ENCODE data around the gene SYNE1.

SYNE1 gene

DNA sequence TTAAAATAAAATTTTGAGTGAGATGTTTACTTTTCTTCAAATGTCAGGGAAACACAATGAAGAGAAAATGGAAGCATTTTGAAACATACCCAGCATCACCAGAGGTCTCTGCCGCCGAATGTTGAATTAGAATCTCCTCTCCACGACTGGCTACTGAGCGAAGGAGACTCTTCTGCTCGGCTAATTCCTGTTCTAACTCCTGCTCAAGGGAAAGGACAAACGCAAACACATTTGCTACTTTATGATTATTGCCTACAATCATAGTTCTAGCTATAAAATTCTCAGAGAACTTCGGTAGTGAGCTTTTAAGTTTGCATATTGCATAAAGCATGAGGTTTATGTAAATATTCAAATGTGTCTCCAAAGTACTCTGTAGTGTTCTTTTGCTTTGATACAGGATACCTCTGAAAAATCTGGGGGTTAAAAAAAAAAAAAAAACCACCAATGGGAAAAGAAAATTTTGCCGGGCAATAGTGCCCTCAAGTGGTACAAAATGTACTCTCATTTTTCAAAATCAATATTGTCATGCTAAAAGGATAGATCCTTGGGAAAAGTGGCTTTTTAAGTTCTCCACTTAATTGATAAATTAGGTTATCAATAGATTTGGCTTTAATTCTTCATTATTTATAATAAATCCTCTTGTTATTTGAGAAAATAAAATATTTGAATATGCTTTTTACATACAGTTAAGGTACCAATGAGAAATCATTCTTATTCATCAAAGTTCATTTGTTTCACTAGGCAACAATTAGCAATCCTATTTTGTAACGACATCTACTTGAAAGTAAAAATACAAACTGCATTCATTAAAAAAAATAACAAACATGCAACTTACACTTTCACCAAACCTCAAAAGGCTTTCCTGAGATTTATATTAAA, 369.0 kb downstream of the SYNE1 start:
- peak; percentile 7 for DNase-seq

DNA sequence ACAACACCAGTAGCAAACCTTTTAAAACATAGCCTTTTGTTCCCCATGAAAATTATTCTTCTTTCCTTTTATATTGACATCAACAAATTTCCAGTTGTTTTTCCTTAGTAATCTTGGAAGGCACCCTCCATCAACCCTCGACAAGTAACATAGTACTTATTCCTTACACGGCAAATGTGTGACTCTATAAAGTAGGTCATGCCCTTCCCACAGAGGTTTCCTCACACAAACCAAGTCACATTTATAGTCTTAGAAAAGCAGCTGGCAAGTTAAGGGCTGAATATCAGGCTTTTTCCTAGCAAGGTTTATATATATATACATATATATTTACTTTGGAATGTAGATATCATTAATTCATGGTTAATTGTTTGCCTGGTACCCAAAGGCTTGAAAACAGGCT, 371.5 kb downstream of the SYNE1 start:
- no peak for DNase-seq

DNA sequence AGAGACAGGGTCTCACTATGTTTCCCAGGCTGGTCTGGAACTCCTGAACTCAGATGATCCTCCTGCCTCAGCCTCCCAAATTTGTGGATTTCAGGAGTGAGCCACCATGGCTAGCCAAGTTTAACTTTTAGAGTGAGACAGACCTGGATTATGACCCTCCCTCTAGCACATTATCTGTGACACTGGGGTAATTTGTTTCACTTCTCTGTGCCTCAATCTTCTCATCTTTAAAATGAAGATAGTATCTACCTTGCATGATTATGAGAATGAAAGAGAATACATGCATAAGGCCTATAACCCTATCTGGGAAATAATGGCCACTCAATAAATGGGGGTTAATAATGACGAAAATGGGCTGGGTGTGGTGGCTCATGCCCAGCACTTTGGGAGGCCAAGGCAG, 373.6 kb downstream of the SYNE1 start:
- no peak for DNase-seq

DNA sequence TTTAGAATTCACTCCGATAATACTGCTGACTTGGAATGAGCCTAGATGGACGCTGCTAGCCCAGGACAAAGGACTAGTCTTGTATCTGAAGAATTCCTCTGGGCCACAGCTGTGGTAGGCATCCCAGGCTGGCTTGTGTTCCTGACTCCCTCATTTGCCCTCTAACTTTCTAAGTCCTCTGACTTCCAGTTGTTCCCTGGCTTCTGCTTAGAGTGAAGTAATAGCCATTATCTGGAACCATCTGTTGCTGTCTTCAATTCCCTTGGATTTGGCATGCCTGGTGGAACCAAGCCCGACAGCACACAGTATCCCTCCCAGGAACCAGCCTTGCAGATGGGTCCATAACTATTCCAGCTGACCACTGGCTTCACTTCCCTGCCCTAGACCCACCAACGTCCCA, 376.0 kb downstream of the SYNE1 start:
- DNase-seq = no peak

DNA sequence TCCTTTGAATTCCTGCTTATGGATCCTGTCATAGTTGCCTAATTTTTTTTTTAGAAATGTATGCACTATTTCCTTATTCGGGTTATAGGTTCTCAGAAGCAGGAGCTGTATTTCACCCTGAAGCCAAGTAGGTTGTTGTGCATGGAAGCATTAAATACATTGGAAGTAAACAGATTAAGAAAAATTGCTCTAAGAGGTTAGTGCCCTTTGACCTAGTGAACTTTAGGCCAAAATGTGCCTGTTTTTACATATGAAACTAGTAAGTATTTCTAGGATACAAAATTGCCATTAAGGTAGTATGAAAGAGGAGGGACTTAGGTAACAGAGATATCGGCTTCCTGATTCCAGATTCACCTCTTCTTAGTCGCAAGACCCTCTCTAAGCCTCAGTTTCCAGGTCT, 377.9 kb downstream of the SYNE1 start:
- no peak for DNase-seq

DNA sequence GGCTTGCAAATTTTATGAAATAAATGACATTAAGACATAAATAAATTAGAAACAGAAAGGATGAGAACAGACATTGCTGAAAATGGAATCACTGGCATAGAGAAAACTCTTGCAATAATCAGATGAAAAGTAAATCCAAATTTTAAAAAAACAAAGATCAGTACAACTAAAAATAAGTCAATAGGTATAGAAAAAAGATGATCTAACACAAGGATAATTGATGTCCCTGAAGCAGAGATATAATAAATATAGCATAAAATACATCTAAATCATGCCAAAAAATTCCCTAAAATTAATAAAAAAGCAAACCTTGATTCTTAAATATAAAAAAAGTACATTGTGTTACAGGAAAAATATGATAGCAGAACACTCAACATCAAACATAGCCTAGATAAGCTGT, 379.6 kb downstream of the SYNE1 start:
- DNase-seq = no peak

DNA sequence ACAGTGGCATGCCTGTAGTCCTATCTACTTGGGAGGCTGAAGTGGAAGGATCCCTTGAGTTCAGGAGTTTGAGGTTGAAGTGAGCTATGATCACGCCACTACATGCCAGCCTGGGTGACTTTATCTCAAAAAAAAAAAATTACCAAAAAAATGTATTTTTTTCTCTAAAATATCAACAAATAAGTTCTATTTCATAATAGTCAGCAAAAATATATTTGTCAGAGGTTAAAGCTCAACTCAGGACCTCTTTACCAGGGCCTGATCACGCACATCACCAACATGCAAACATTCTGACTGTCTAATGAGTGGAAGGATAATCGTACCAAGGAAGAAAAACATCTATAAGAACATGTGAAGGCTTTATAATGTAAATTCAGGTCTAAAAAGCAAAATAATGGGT, 387.0 kb downstream of the SYNE1 start:
- DNase-seq = no peak

DNA sequence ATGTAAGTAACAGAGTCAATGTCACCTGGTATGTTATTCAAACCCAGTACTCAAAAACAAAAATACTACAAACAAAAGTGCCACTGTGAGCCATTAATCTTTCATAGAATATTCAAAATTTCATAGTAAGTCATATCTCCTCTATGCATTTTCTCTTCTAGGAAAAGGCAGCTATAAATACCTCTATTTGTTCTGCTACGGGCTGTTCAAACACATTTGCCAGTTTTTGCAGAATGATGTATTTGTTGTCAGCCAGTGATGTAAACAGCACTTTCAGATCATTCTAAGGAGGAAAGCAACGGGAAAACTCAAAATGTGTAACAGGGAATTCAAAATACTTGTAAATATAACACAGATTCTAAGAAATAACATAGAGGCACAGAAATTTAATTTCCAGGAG, 388.2 kb downstream of the SYNE1 start:
- no peak for DNase-seq

DNA sequence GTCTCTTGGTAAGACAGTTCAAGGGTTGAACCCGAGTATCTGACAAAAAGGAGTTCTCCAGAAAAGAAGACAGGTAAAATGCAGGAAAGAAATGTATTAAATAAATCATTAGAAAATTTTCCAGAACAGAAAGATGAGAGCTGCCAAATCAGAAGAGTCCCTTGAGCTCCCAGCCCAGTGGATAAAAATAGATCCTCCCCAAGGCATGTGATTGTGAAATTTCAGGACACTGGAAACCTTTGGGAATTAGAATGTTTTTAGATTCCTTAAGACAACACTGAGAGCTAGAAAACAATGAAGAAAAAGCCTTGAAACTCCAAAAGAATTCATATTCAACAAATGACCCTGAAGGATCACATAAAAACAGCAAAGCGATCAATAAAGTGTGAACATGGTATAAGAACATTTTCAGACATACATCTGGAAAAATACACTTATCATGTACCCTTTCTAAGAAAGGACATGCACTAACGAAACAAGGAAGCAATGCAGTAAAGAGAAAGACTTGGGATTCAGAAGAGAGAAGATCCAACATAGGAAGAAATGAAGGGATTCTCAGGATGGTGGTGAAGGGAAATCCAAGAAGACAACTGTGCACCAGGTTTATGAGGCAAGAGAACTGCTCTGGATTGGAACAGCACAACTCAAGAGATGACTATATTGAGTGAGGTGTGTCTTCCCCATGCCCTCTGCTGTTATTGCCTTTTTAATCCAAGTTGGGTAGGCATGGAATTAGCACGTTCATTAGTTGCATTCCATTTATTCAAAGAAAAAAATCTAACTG, 390.4 kb downstream of the SYNE1 start:
- no peak for DNase-seq

DNA sequence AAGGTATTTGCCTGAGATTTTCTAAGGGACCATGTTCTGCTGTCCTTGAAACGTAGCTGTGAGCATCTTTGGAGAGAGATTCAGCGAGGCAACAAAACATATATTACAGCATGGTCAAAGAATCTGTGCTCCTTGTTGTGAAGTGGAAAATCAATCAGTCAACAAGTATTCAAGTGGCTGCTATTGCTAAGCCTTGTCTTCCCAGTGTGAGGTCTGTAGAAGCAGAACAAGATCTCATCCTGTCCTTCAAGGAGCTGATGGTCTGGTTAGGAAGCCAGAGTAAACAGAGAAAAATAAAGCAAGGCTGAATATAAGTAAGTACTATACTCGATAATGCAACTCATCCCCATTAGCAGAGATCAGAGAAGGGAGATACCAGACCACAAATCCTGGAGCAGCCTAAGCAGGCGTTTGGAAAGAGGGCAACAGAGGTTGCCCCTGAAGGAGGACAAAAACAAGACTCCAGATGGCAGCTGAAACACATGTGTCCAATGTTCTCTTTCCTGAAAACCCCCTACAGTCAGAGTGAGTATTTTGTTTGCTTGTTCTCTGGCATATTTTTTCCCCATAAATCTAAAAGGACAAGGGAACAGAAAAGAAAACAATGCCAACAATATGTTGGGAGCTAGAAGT, 392.0 kb downstream of the SYNE1 start:
- DNase-seq = no peak

DNA sequence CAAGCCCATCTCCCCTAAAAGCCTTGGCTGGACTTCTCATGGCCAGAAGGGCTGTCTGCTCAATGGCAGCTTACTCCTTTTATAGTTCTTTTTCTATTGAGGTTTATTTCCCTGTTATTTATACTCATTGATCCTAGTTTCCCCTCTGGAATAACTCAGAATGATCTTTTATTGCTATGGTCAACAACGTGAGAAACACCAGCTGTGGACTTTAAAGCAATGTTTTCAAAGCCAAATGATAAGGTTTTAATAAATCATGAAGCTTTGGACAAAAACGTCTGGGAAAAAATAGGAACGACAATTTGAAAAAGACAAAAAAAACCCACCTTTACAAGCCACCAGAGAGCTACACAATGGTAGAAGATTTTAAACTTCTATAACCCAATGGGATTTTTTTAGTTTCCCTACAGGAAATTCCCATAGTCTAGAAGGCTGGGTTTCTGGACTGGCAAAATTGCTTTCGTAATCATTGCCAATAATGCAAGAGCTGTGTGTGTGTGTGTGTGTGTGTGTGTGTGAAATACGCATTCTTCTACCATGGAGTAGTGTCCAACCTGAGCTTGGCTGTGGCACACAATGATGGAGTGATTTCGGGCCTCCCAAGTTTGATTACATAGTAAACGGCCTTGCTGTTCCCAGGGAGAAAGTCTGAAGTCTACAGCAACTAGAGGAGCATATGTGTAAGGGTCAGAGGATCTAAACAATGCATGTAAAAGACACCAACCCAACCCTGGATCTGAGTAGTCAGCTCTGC, 396.0 kb downstream of the SYNE1 start:
- DNase-seq = no peak

DNA sequence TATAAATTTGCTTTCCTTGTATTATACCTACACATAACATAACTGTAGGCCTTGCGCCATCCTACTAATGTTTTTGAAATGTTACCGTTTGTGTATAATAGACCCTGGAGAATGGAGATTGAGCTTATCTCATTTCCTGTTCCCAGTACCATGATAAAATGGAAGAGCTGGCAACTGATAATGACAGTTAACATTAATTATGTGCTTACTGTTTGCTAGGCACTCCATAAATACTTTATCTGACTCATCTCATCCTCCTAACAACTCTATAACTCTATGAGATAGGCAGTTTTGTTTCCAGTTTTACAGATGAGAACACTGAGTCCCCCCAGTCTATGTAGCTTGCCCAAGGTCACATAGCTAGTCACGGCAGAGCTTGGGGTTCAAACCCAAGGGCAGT, 396.7 kb downstream of the SYNE1 start:
- DNase-seq = no peak

DNA sequence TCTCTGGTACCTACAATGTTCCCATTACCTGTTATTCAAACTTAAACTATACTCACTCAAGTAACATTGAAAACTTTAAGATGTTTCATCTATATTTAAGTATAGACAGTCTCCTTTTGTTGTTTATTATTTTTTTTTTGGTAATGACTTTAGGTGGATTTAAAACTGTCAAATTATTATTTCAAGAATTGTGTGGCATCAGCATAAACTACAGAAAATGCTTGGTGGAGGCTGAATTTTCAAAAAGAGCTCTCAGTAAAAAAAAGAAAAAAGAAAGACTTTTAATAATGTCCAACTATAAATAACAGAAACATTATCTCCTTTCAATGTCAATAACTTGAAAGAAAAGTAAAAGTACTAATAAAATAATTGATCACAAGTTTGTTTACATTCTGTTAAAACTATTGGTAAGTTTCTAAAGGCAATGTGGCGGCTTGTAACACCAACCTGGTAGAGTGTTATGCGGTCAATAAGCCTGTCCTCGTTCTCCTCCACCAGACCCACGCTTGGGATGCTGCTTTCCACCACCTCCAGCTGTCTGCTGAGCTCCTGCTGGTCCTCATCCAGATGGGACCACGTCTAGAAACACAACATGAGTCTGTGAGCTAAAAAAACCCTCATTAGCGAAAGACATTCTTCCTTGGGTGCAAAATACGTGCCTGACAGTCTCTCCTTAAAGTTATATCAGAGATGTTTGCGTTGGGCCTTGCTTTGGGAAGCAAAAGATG, 400.6 kb downstream of the SYNE1 start:
- DNase-seq = no peak

DNA sequence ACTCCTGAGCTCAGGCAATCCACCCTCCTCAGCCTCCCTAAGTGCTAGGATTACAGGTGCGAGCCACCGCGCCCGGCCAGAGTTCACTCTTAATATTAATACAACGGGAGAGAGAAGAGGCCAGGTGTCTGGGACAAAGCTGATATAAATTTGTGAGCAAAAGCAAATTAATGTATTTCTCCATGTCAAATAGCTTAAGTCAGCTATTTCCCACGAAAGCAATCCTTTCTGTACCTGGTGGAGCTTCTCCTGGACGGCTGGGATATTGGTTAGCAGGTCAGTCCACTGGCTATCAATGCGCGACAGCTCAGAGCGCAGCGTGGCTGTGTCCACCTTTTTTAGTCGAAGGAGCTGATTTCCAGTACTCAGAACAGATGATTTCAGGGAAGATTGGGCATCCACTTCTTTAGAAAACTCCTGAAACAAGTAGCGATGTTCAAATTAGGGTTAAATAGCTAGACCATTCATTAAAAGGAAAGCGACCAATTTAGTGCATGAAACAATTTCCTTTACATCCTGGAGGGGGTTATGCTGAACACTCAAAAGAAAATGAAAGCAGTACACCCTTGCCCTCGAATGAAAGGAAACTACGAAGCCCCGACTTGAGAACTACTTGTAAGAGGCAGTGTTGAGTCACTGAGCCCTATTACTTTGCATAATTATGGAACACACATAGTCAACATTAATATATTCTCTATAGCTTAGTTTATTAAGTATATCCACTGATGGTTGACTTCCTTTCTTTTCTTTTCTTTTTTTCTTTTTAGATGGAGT, 403.4 kb downstream of the SYNE1 start:
- DNase-seq = no peak

DNA sequence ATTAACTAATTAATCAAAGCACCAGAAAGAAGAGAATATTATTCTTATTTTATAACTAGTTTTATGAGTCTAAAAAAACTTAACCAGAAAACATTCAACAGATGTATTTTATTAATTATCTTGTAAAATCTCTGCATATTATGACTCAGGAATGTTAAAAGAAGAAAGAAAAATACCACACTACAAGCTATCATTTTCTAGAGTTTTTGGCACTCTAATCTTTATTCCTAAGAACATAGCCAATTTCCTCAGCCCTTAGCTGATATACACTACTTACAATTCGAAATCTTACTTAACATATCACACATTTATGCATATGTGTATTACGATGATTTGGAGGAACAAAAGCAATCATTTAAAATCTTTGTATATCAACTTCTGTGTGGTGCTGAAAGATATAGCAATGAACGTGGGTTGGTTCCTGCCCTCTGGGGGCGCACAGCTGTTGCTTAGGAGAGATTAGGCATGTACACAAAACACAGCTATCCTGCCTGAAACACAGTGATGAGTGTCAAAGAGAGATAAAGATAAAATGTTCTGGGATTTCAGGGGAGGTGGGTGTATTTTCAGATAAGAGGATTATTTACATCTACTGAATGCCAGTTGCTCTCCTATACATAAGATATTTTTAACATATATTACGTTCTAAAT, 404.5 kb downstream of the SYNE1 start:
- DNase-seq = no peak

DNA sequence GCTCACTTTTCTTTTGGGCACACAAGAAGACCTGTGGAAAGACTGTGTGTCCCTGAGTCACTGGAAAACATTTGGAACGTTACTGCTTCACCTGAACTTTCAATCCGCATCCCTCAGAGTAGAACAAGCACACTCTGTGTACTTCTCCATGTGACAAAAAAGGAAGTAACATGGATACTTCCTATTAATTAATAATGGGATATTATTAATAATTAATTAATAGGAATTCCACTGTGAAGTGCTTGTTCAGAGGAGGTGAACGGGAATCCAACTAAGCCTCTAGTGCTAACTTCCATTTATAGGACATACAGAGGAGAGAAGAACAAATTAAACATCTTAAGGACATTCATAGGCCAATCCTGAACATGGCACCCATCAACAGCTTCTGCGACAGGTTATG, 407.8 kb downstream of the SYNE1 start:
- no peak for DNase-seq

DNA sequence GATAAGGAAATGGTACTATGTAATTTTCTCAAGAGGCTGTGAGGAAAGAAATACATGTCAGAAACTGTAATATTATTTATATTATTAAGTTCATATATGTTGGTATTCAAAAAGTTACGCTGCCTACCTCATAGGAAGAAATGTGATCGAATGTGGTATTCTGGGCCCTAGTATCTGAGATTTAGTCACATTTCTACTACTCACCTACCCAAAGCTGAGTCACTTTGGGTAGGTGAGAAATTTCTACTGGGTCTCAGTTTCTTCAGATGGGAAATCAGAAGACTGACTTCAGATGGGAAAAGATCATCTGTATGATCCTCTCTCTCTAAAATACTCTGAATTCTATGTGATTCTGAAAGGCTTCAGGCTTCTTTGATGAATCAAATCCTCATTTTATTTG, 411.0 kb downstream of the SYNE1 start:
- DNase-seq = no peak

DNA sequence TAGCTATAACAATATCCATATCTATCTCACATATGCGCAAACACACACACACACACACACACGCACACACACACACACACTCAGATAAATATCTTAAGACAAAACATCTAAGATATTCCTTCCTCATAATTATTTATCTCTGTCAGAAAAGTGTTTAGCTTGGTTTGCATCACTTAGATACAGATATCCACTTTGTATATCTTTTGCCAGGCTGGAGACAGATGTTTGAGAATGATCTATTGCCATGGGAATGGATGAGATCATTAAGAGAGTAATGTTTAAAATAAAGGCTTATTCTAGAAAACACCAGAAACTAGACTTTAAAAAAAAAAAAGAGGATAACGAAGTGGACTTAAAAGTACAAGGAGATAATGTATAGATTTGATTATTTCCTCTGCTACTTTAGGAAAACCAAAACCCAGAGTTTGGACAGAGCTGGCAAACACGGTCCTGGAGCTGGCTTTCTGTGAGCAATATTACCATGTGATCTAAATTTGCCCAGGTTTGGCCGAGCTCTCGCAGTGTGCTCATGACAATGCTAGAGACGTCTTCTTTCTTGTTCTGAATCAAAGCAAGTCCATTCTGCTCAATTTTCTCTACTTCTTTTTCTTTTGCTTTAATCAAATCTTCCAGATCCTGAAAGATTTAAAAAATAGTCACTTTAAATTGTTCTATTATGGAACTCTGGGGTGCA, 411.8 kb downstream of the SYNE1 start:
- no peak for DNase-seq

DNA sequence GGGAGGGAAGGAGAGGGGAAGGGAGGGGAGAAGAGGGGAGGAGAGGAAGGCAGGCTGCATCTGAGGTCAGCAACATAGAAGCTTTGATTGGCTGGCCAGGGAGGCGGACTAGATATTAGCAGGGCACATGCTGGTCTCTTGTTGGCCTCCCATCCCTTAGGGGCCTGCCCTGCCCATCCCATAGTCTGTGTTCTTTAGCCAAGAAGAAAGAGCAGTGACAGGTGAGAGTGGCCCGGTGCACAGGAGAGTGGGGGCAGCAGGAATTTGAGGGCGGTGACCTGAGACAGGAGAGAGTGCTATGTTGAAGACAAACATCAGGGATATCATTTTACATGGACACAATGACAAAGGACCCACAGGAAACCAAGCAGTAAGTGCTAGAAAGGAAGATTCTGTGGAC, 413.5 kb downstream of the SYNE1 start:
- no peak for DNase-seq

All from activated T-cell treated with anti-CD3 and anti-CD28 coated beads for 4 hours (primary cell).